ENCODE measurements around the gene PRKCZ. TPM values are rescaled to one million over a fixed set of nuclear protein-coding genes. Genes with fewer than 3 reads are reported as not detected.

The PRKCZ gene
- total RNA-seq, 1 experiment from 2014 or later = 56.8 TPM

- CTCF ChIA-PET = no interaction called here
- H3K9me2 ChIP-seq (replicated peaks; ENCODE audit: low read length) = no peaks in the 10 kb centered on the region
- H3K4me3 ChIP-seq (ENCODE audit: low read length) = no peak overlapping the region
- intact Hi-C loops (cut with micrococcal nuclease) = no loop called here
- POLR2A ChIA-PET (ENCODE audit: unreplicated experiment) = no interaction called here
- no peaks in the 10 kb centered on the region for H3K79me2 ChIP-seq (ENCODE audit: low read length)
- no TSS peak for BruUV-seq (replicated peaks)
- no peaks in the 10 kb centered on the region for H4K20me1 ChIP-seq (ENCODE audit: low read length)
- no peaks in the 10 kb centered on the region for H3K9me3 ChIP-seq (ENCODE audit: low read length)
- H3K27ac ChIP-seq (ENCODE audit: low read length) = no peak overlapping the region
- no peak for DNase-seq
- no peaks in the 10 kb centered on the region for H3K27me3 ChIP-seq (ENCODE audit: low read length)
- H3F3A ChIP-seq (ENCODE audit: low read length, unreplicated experiment) = no peaks in the 10 kb centered on the region
- no peak overlapping the region for H2AFZ ChIP-seq (ENCODE audit: low read length)
- no peak overlapping the region for H3K4me2 ChIP-seq (ENCODE audit: low read length)
- H3K36me3 ChIP-seq (ENCODE audit: low read depth, low read length) = peaks cover 4% of the 10 kb centered on the region; the same call in 1 of the 2 replicates
- ATAC-seq = no peak
- H3K9ac ChIP-seq (ENCODE audit: low read length) = no peak overlapping the region
- no peaks in the 10 kb centered on the region for H3K4me1 ChIP-seq (ENCODE audit: insufficient read depth, low read length)
- TF ChIP-seq, protein P1, sequence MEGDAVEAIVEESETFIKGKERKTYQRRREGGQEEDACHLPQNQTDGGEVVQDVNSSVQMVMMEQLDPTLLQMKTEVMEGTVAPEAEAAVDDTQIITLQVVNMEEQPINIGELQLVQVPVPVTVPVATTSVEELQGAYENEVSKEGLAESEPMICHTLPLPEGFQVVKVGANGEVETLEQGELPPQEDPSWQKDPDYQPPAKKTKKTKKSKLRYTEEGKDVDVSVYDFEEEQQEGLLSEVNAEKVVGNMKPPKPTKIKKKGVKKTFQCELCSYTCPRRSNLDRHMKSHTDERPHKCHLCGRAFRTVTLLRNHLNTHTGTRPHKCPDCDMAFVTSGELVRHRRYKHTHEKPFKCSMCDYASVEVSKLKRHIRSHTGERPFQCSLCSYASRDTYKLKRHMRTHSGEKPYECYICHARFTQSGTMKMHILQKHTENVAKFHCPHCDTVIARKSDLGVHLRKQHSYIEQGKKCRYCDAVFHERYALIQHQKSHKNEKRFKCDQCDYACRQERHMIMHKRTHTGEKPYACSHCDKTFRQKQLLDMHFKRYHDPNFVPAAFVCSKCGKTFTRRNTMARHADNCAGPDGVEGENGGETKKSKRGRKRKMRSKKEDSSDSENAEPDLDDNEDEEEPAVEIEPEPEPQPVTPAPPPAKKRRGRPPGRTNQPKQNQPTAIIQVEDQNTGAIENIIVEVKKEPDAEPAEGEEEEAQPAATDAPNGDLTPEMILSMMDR (conservative IDR thresholded peaks at IDR 0.05; ENCODE audit: low read depth, low read length) = no peak
Measured at GRCh38 chr1:2109581-2110021, 59.4 kb downstream of the PRKCZ start.

GRCh38 chr1:2110191-2110737 lies 60.1 kb downstream of the PRKCZ start:
- ChIA-PET POLR2A (ENCODE audit: unreplicated experiment) (no interaction called here), CTCF (no interaction called here)
- Histone ChIP-seq H3K27ac (ENCODE audit: low read length) (no peak overlapping the region), H3K4me2 (ENCODE audit: low read length) (no peak overlapping the region), H3K79me2 (ENCODE audit: low read length) (no peaks in the 10 kb centered on the region), H3K4me1 (ENCODE audit: insufficient read depth, low read length) (no peaks in the 10 kb centered on the region), H4K20me1 (ENCODE audit: low read length) (no peaks in the 10 kb centered on the region), H3K36me3 (ENCODE audit: low read depth, low read length) (peaks cover 4% of the 10 kb centered on the region; the same call in 1 of the 2 replicates), H3K9me3 (ENCODE audit: low read length) (no peaks in the 10 kb centered on the region), H3K4me3 (ENCODE audit: low read length) (no peak overlapping the region), H2AFZ (ENCODE audit: low read length) (no peak overlapping the region), H3F3A (ENCODE audit: low read length, unreplicated experiment) (no peaks in the 10 kb centered on the region), H3K27me3 (ENCODE audit: low read length) (no peaks in the 10 kb centered on the region), H3K9me2 (replicated peaks; ENCODE audit: low read length) (no peaks in the 10 kb centered on the region), H3K9ac (ENCODE audit: low read length) (no peak overlapping the region)
- BruUV-seq (replicated peaks) = no TSS peak
- no peak for TF ChIP-seq EZH2 (IDR thresholded peaks at IDR 0.05; ENCODE audit: low read length, unreplicated experiment)
- no peak for TF ChIP-seq EZH2phosphoT487 (IDR thresholded peaks at IDR 0.05; ENCODE audit: borderline replicate concordance, low read length)
- TF ChIP-seq, protein P1 (conservative IDR thresholded peaks at IDR 0.05; ENCODE audit: low read depth, low read length) = no peak
- DNase-seq (no peak), ATAC-seq (no peak)
- intact Hi-C loops (cut with micrococcal nuclease) = no loop called here

DNA sequence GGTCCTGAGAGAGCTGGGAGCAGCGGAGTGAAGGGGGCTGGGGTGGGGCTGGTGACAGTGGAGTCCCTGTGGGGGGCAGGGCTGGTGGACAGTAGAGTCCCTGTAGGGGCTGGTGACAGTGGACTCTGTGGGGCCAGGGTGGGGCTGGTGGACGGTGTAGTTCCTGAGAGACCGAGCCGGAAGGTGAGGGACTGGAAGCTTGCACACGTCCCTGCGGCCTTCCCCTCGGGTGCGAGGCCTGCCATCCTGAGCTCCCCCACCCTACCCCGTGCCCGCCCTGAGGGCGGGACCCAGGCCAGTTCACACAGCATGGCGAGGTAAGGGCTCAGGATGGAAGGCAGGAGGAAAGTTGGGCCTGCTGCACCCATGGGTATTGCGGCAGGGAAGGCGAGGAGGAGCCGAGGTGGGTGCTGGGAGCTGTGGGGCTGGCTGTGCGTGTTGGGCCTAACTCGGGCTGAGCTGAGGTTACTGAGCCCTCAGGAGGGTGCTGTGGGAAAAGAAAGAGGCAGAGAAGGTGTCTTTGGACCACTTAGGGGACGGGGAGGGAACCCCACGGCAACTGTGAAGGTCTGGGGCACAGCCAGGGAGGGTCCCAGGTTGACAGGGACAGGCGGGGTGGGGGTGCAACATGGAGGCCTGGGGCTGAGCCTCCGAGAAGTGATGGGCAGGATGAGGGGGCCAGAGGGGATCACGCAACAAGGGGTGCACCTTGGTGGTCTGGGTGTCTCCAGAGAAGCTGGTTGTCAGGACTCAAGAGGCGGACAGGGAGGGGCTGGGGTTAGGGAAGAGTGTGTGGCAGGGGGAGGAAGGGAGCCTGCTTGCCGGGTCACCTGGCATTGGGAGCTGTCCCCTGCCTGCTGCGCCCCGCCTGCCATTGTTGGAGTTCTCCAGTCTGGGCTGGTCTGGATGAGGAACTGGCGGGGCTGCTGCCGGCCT lies 60.8 kb downstream of the PRKCZ start:
- no peak for DNase-seq
- Histone ChIP-seq H3K4me3 (ENCODE audit: low read length) (no peak overlapping the region), H3K4me2 (ENCODE audit: low read length) (no peak overlapping the region), H2AFZ (ENCODE audit: low read length) (no peak overlapping the region), H3K27ac (ENCODE audit: low read length) (no peak overlapping the region), H3K9me3 (ENCODE audit: low read length) (no peaks in the 10 kb centered on the region), H4K20me1 (ENCODE audit: low read length) (no peaks in the 10 kb centered on the region), H3K36me3 (ENCODE audit: low read depth, low read length) (peaks cover 4% of the 10 kb centered on the region; the same call in 1 of the 2 replicates), H3K4me1 (ENCODE audit: insufficient read depth, low read length) (no peaks in the 10 kb centered on the region), H3K9ac (ENCODE audit: low read length) (no peak overlapping the region), H3F3A (ENCODE audit: low read length, unreplicated experiment) (no peaks in the 10 kb centered on the region), H3K79me2 (ENCODE audit: low read length) (no peaks in the 10 kb centered on the region), H3K9me2 (replicated peaks; ENCODE audit: low read length) (no peaks in the 10 kb centered on the region), H3K27me3 (ENCODE audit: low read length) (no peaks in the 10 kb centered on the region)
- POLR2A ChIA-PET (ENCODE audit: unreplicated experiment) = no interaction called here
- no TSS peak for BruUV-seq (replicated peaks)
- CTCF ChIA-PET = no interaction called here
- no peak for ATAC-seq
- intact Hi-C loops (cut with micrococcal nuclease) = no loop called here
- TF ChIP-seq, protein P1 (conservative IDR thresholded peaks at IDR 0.05; ENCODE audit: low read depth, low read length) = no peak
- TF ChIP-seq EZH2phosphoT487 (IDR thresholded peaks at IDR 0.05; ENCODE audit: borderline replicate concordance, low read length) = no peak
- no peak for TF ChIP-seq EZH2 (IDR thresholded peaks at IDR 0.05; ENCODE audit: low read length, unreplicated experiment)

Data from PC-3 (cell line).